ENCODE data around the gene ARHGAP22.

GRCh38 chr10:48504141-48504885 is 100.6 kb downstream of the ARHGAP22 start:
- TF ChIP-seq CTCF (IDR thresholded peaks at IDR 0.05; ENCODE audit: low read length) (no peak), EZH2 (optimal IDR thresholded peaks at IDR 0.05; ENCODE audit: low read depth, low read length) (no peak)

Measured in MM.1S (cell line).